ENCODE results near the gene RHEBL1. TPM values are rescaled to one million over a fixed set of nuclear protein-coding genes. Genes with fewer than 3 reads are reported as not detected.

The RHEBL1 gene
- polyA plus RNA-seq, 6 donors from 2014 or later: 4.5 to 8.6 (median 6.1) TPM

Other genes with a start within 250 kb of the RHEBL1 start
- gene DDX23, start 217.8 kb downstream of the RHEBL1 start, polyA plus RNA-seq (ENCODE audit: low read depth in 6 of 6): 10 to 100 TPM in 5 of 6 donors, 1 to 10 TPM in 1; 9.1 to 51.3 (median 29.9) TPM
- 1 to 10 TPM; 2.0 to 3.8 (median 3.0) TPM for gene RND1, start 204.1 kb downstream of the RHEBL1 start, polyA plus RNA-seq (ENCODE audit: low read depth in 6 of 6)
- gene FKBP11, start 144.5 kb downstream of the RHEBL1 start, polyA plus RNA-seq (ENCODE audit: low read depth in 6 of 6): 10 to 100 TPM; 29.3 to 35.6 (median 32.7) TPM
- 10 to 100 TPM; 21.7 to 40.3 (median 25.8) TPM for gene ARF3, start 112.5 kb downstream of the RHEBL1 start, polyA plus RNA-seq (ENCODE audit: low read depth in 6 of 6)
- gene WNT10B, start 98.2 kb downstream of the RHEBL1 start, polyA plus RNA-seq (ENCODE audit: low read depth in 6 of 6): not detected
- under 1 TPM in 1 of 6 donors, not detected in 5; 0.23 TPM for gene WNT1, start 91.7 kb downstream of the RHEBL1 start, polyA plus RNA-seq (ENCODE audit: low read depth in 6 of 6)
- gene DDN, start 70.6 kb downstream of the RHEBL1 start, polyA plus RNA-seq (ENCODE audit: low read depth in 6 of 6): under 1 TPM in 5 of 6 donors, not detected in 1; 0.12 to 0.52 (median 0.20) TPM
- 10 to 100 TPM; 36.2 to 76.2 (median 52.1) TPM for gene PRKAG1, start 51.2 kb downstream of the RHEBL1 start, polyA plus RNA-seq (ENCODE audit: low read depth in 6 of 6)
- gene KMT2D, start 9.2 kb downstream of the RHEBL1 start, polyA plus RNA-seq (ENCODE audit: low read depth in 6 of 6): 10 to 100 TPM in 3 of 6 donors, 1 to 10 TPM in 3; 2.6 to 33.6 (median 9.7) TPM
- not detected for gene DHH, start 24.8 kb upstream of the RHEBL1 start, polyA plus RNA-seq (ENCODE audit: low read depth in 6 of 6)
- gene LMBR1L, start 40.9 kb upstream of the RHEBL1 start, polyA plus RNA-seq (ENCODE audit: low read depth in 6 of 6): 10 to 100 TPM; 42.4 to 93.6 (median 59.1) TPM
- gene TUBA1B, start 61.4 kb upstream of the RHEBL1 start, polyA plus RNA-seq (ENCODE audit: low read depth in 6 of 6): 100 to 1,000 TPM; 355 to 614 (median 402) TPM
- gene TUBA1A, start 119.1 kb upstream of the RHEBL1 start, polyA plus RNA-seq (ENCODE audit: low read depth in 6 of 6): 100 to 1,000 TPM; 272 to 383 (median 304) TPM
- 10 to 100 TPM; 17.0 to 38.9 (median 31.9) TPM for gene TUBA1C, start 195.1 kb upstream of the RHEBL1 start, polyA plus RNA-seq (ENCODE audit: low read depth in 6 of 6)
- gene PRPH, start 225.2 kb upstream of the RHEBL1 start, polyA plus RNA-seq (ENCODE audit: low read depth in 6 of 6): not detected

Data from naive B cell (primary cell).